ENCODE measurements around the gene THUMPD3.

THUMPD3 gene

GRCh38 chr3:9397332-9397905 lies 34.6 kb downstream of the THUMPD3 start, which contains the start of gene SETD5:
TSS of gene SETD5 (plus strand) at chr3:9397615. CDS start at chr3:9428939, 31,324 bp downstream.
- DNase-seq (ENCODE audit: low spot score): peak; percentile 93

GRCh38 chr3:9397906-9398699 lies 35.2 kb downstream of the THUMPD3 start:
- peak; percentile 63 for DNase-seq (ENCODE audit: low spot score)

GRCh38 chr3:9398700-9399336 lies 36.0 kb downstream of the THUMPD3 start:
- DNase-seq (ENCODE audit: low spot score): peak; percentile 37

- DNase-seq (ENCODE audit: low spot score): no peak
Measured at GRCh38 chr3:9399337-9399703, 36.5 kb downstream of the THUMPD3 start.

GRCh38 chr3:9399746-9400145 lies 36.9 kb downstream of the THUMPD3 start:
- DNase-seq (ENCODE audit: low spot score): peak; percentile 76

- DNase-seq (ENCODE audit: low spot score): no peak
Measured at GRCh38 chr3:9400616-9401015, 37.8 kb downstream of the THUMPD3 start.

GRCh38 chr3:9401986-9402385 lies 39.1 kb downstream of the THUMPD3 start:
- DNase-seq (ENCODE audit: low spot score): no peak

GRCh38 chr3:9402410-9403228 lies 39.8 kb downstream of the THUMPD3 start:
- peak; percentile 26 for DNase-seq (ENCODE audit: low spot score)

GRCh38 chr3:9403463-9403862 lies 40.6 kb downstream of the THUMPD3 start:
- DNase-seq (ENCODE audit: low spot score): no peak

- DNase-seq (ENCODE audit: low spot score): no peak
Measured at GRCh38 chr3:9404680-9405079, 41.8 kb downstream of the THUMPD3 start.

GRCh38 chr3:9405756-9406155 lies 42.9 kb downstream of the THUMPD3 start:
- no peak for DNase-seq (ENCODE audit: low spot score)

- no peak for DNase-seq (ENCODE audit: low spot score)
Measured at GRCh38 chr3:9406856-9407626, 44.2 kb downstream of the THUMPD3 start.

- DNase-seq (ENCODE audit: low spot score): no peak
Measured at GRCh38 chr3:9408061-9408460, 45.2 kb downstream of the THUMPD3 start.

- no peak for DNase-seq (ENCODE audit: low spot score)
Measured at GRCh38 chr3:9408546-9408945, 45.7 kb downstream of the THUMPD3 start.

- DNase-seq (ENCODE audit: low spot score): no peak
Measured at GRCh38 chr3:9409981-9410854, 47.4 kb downstream of the THUMPD3 start.

- no peak for DNase-seq (ENCODE audit: low spot score)
Measured at GRCh38 chr3:9411302-9411701, 48.4 kb downstream of the THUMPD3 start.

- DNase-seq (ENCODE audit: low spot score): no peak
Measured at GRCh38 chr3:9412293-9412692, 49.4 kb downstream of the THUMPD3 start.

GRCh38 chr3:9414826-9415225 lies 52.0 kb downstream of the THUMPD3 start:
- no peak for DNase-seq (ENCODE audit: low spot score)

GRCh38 chr3:9415485-9416138 lies 52.8 kb downstream of the THUMPD3 start:
- no peak for DNase-seq (ENCODE audit: low spot score)

Measured in SW480 (cell line).